GM21825 (cell line): Measurements from ENCODE around the gene FUOM.
"Not testable (repeated sequence)": the region's sequence is repeated elsewhere in the genome, so short reads cannot be mapped to it uniquely, and the experiment has no call there.

Source experiments
- ATAC-seq: cut with Tn5 transposase; IDR thresholded peaks from one replicate; pipeline ENCODE4 v1.9.1; 2021; ENCODE audit warnings: mild to moderate bottlenecking, moderate library complexity; ENCODE audit not compliant: unreplicated experiment

Gene FUOM

DNA sequence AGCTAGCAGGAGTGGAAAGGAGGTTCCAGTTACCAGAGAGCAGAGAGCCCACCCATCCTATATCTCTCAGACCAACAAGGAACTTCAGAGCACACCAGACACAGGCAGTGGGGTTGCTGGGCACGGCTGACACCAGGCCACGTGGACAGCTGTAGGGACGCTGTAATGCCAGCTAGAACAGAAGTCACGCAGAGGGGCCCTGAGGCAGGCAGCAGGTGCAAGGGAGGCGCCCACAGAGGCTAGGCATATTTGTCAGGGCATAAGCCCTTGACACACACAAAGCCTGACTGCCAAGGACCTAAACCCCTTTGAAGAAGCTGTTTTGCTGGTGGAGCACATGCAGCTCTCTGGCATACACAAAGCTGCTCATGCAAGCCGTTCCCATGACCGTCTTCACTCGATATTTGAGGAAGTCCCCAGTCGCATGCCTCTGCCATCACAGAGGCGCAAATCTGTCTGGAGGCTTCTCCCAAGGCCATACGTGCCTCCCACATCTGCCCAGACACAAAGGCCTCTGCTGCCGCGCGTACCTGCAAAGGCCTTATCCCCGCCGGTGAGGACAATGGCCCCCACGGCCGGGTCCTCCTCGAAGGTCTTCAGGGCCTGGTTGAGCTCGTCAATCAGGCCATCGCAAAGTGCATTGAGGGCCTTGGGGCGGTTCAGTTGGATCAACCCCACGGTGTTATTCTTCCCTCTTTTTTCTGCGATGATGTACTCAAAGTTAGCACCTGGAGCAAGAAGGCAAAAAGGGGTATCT lies 12.4 kb upstream of the FUOM start:
- ATAC-seq: no peak

DNA sequence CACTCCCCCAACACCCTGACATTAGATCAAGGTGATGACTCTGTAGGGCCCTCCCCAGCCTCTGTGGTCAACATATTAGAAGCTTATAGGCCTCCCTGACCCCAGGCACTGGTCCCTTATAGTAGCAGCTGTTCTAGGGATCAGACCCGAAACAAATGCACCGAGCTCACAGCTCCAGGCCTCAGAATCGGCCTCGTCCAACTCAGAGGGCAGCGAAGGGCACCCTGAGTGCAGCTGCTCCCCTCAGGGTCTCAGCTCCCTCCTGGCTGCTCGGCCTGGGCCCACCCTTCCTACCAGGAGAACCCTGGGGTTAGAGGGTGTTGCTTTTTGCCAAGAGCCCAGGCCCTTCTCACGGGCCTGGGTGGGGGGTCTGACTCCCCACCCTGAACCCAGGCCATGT lies 10.3 kb upstream of the FUOM start:
- ATAC-seq: no peak

DNA sequence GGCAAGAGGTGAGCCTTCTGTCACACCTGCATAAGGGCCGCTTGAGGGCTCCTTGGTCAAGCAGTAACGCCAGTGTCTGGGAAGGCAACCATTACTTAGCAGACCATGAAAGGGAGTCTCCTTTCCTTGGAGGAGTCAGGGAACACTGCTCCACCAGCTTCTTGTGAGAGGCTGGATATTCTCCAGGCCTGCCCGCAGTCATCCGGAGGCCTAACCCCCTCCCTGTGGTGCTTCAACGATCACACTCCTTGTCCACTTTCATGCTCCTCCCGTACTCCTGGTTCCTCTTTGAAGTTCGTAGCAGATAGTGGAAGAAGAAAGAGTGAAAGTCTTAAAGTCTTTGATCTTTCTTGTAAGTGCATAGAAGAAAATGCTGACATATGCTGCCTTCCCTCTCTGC lies 9.6 kb upstream of the FUOM start:
- not testable (repeated sequence) for ATAC-seq

- ATAC-seq: no peak
Measured at GRCh38 chr10:133366751-133367150, 8.9 kb upstream of the FUOM start.

- ATAC-seq: no peak
Measured at GRCh38 chr10:133366130-133366478, 8.3 kb upstream of the FUOM start.

DNA sequence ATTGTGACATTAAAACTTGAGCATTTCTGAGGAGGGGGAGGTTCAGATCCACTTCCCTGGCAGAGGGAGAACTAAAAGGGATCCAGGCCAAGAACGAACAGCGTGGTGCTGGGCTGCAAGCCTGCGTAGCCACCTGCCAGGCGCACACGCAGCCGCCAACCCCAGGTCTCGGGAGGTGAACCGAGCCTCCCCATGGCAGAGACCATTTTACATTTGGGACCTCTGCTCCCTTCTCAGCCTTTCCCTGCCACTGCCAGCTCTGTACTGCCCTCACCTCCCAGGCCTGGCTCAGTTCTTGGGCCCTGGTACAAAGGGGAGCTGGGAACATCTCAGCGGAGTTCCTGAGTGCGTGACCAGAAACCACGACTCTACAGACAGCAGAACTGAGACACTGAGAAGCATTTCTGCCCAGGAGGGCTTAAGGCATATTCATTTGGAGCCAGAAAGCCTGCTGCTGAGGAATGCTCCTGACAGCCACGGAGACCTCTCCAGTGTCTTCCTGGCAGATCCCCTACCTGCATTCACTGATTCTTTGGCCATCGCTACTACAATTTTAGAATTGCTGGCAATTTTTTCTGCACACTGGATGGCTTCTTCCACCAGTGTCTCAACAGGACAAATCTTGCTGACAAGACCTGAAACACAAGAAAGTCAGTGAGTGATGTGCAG lies 7.8 kb upstream of the FUOM start:
- ATAC-seq: no peak

DNA sequence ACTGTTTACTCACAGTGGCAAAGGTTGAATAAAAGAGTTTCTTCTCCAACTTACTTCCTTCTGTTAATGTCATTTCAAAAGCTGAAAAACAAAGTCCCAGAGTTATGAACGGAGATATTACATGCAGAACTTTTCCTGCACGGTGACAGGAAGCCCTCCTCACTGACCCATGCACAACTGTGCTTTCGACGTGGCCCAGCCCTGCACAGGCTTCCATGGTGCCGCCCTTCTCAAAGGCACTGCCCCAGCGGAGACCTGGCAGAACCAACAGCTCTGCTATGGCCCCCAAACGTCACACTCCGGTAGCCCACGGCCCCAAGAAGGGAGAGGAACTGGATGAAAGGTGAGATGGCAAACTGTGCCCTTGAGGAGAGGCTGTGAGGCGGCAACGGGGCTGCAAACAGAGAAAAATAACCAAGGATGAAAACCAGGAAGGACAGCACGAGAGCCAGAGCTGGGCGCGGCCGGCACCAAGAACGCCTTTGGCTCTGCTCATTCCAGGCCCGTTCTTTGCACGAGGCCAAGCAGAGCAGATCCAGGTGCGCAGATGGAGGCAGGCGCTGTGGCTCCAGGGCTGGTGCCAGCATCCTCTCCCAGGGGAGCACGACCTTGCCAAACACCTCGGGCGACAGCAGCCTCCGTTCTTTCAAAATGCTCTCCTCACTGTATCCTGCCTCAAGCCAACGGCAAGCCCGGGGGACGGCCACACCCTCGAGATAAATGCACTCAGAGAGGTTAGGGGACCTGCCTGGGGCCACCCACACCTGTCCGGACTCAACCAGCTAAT lies 7.0 kb upstream of the FUOM start:
- ATAC-seq: no peak

DNA sequence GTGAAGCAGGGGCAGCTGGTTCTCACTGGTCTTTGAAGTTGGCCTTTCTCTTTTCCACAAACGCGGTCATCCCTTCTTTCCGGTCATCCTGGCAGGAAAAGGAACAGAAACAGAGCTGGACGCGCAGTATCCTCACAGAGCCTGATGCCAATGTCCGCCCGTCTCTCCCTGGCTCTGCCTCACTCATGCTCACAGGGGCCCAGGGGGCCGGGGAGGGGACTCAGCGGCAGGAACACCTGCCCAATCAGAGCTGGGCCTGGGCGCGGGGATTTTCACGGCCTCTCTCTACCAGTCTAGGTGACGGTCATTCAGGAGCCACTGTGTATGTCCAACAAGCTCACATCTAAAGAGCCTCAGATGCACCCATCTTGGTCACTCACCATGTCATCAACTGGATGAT lies 5.0 kb upstream of the FUOM start:
- ATAC-seq: no peak

- no peak for ATAC-seq
Measured at GRCh38 chr10:133361773-133362441, 4.1 kb upstream of the FUOM start.

GRCh38 chr10:133361227-133361626 lies 3.4 kb upstream of the FUOM start:
- no peak for ATAC-seq

DNA sequence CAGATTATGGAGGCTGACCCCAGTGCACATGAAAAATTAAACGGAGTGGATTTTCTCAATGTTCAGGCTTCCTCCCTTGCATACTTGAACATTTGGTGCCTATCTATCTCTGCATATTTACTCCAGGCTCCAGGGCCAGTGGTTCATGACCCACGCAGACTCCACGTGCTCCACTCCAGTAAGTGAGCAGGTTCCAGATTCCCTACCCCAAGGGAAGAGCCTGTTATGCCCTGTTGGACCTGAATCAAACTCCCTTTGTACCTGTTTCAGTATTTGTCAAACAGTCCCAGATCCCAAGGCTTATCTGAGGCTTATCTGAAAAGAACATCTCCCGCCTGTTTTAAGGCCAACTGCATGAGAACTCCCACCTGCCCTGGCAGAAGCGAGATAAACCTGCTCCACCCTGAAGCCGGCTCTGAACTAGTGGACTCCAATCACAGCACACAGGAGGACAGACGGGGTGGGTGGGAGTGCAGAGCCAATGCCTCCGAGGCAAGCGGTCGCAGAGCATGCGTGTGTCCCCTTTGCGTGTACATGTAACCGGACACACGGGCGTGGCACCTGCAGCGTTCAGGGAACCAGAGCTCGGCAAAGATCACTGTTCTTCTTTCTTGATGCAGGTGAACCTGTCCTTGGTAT lies 2.3 kb upstream of the FUOM start:
- ATAC-seq: no peak

- ATAC-seq: no peak
Measured at GRCh38 chr10:133359554-133359971, 1.7 kb upstream of the FUOM start.

- no peak for ATAC-seq
Measured at GRCh38 chr10:133358925-133359310, 1.1 kb upstream of the FUOM start.

GRCh38 chr10:133358162-133358924 lies 524 bp upstream of the FUOM start:
- ATAC-seq: no peak

- no peak for ATAC-seq
Measured at GRCh38 chr10:133356549-133357284, 1.1 kb downstream of the FUOM start.

DNA sequence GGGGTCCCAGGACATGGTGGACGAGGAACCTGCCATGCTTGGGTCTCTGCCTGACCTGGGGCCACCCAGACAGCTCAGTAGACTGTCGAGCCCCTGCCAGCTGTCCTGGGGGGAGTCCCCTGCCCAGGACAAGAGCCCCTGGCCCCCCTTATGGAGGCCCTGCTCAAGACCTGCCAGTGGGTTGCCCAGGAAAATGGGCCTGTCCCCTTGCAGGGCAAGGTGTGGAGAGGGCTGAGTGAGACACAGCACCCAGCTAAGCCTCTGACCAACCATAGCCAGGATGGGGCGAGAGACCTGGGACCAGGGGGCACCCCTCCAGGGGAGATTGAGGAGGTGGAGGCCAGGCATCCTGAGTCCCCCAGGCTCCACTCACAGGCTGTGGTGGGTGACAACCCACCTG lies 1.8 kb downstream of the FUOM start:
- no peak for ATAC-seq

GRCh38 chr10:133355266-133355665 lies 2.6 kb downstream of the FUOM start:
- ATAC-seq: no peak

DNA sequence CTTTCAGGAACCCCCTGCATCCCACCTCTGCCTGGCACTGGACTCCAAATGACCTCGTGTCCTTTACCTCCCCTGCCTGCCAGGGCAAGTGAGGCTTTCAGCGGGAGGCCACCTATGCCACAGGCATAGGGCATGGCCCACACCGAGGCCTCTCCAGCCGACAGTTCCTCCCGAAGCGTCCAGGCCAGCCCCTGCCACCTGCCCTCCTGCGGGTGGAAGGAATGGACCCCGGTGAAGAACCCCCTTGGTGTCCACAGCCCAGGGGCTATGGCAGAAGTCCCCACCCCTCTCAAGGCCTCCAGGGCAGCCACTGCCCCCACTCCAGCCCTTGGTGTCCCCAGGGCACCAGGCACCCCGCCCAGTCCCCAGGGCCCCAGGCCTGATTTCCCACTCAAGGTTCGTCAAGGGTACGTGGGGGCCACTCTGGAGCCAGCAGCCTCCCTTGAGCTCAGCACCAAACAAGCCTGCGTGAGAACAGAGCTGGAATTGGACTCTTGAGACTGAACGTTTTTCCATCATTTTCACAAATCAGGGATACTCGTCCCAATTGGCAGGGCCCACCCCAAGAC lies 3.1 kb downstream of the FUOM start:
- no peak for ATAC-seq

- ATAC-seq: no peak
Measured at GRCh38 chr10:133353988-133354605, 3.7 kb downstream of the FUOM start.
